GM18520 (cell line): Measurements from ENCODE around the gene RNF14.

Experiments used
- ATAC-seq: cut with Tn5 transposase; IDR thresholded peaks from one replicate; pipeline ENCODE4 v1.9.1; 2021; ENCODE audit not compliant: unreplicated experiment

Gene RNF14

DNA sequence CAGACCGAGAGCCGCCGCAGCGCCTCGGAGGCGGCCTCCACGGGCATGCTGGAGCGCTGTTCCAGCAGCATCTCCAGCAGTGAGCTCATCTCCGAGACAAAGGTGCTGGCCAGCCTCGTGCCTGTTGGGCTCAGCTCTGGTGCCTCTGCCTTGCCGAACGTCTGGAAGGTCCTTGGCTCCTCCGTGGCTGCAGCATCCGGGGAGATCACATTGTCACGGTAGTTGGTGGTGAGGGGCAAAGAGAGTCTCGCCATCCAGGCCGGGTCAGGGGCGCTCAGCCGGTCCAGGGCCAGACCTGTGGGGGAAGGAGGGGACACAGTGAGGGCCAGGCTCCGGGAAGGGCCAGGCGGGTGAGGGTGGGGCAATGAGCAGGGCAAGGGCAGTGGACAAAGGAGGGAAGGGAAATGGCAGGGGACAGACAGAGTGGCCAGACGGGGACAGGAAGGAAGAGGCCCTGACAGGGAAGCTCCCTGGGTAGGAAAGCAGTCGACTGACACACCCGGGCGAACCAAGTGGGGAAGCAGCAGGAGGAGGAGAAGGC is 23.3 kb upstream of the RNF14 start:
- ATAC-seq = no peak

DNA sequence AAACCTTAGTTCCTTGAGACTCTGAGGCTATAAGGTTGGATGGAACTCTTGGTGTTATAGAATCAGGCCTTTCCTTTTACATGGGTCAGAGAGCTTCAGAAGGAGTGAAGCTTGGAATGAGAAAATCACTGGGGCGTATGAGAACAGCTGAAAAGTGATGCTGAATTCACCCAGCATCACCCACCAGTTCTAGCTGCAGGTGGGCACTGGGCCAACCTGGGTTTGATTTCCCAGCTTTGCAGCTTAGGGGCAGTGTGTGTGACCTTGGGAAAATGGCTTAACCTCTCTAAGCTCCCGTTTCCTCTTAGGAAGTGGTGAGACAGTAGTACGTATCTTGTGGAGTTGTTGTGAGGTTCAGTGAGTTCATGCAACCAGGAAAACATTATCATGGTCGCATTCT is 21.6 kb upstream of the RNF14 start:
- no peak for ATAC-seq

GRCh38 chr5:141948812-141949211 is 20.1 kb upstream of the RNF14 start:
- no peak for ATAC-seq

DNA sequence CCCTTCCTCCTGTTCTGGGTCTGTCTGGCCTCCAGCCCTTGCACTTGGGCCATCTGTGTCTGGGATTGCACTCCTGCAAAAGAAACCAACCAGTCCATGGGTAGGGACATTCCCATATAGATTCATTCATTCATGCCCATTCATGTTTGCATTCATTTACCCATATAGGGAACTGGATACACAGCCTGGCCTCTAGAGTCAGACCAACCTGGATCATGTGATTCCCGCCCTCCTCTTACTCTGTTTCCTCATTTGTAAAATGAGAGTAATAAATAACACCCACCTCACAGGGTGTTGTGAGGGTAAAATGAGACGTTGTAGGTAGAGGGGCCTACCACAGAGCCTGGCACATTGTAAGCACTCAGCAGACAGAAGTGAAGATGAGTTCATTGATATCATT is 19.4 kb upstream of the RNF14 start:
- ATAC-seq = no peak

DNA sequence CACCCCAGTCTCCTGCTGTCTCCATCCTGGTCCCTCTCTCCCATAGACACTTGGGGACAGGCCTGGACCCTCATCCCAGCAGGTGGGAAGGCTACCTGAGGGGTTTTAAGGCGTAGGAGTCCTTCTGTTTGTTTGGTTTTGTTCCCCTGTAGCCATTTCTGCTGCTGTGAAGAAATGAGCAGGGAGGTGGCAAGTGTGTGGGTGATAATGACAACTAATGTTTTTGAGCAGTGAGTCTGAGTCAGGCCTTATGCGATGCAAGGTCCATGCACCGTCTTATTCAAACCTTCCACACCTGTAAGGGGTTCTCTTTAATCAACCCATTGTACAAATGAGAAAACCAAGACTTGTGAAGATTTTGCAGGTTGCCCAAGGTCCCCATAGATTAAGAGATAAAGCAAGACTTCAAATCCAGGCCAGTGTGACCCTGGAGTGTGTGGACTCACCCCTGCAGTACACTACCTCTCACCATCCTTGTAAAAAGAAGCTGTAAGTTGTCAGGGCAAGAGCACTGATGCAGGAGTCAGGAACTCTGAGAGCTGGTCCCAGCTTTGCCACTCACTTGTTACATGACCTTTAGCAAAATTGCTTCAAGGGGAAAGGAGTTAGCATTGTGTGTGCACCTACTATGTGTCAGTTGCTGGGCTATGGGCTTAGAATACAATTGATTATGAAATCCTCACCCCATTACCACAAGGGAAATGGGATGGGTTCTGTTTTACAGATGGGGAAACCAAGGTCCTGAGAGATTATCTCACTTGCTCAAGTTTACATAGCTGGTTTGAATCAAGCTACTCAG is 18.5 kb upstream of the RNF14 start:
- ATAC-seq = no peak

GRCh38 chr5:141951332-141951781 is 17.5 kb upstream of the RNF14 start:
- ATAC-seq = no peak

DNA sequence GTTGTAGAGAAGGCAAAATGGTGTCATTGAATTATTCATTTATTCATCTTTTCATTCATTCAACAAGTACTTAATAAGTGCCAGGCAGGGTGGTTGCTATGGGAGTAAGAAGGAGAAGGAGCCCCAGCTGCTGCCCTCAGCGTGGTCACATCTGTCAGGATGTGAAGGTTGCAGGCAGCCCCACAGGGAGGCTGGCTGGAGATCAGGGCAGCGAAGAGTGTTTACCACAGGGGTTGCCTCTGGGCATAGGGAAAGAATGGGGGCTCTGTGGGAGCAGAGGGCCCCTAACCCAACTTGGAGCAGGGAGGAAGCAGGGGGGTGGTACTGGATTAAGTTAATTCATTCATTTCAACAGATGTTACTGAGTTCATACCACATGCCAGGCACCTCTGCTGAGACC is 16.9 kb upstream of the RNF14 start:
- ATAC-seq = no peak

DNA sequence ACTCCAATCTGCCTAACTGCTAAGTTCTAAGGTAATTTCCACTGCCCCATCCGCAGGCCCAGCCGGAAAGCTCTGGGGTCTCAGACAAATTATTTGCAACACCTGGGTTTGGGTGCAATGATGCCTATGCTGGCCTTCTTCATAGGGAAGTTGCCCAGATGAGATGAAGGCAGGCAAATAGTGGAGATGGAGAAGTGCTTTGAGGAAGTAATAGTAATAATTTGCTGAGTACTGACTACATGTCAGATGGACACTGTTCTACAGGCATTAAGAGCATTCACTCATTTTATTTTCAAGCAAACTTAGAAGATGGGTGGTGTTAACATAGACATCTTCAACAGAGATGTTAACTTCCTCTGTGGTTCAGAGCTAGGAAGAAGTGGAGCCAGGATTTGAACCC is 14.7 kb upstream of the RNF14 start:
- no peak for ATAC-seq

DNA sequence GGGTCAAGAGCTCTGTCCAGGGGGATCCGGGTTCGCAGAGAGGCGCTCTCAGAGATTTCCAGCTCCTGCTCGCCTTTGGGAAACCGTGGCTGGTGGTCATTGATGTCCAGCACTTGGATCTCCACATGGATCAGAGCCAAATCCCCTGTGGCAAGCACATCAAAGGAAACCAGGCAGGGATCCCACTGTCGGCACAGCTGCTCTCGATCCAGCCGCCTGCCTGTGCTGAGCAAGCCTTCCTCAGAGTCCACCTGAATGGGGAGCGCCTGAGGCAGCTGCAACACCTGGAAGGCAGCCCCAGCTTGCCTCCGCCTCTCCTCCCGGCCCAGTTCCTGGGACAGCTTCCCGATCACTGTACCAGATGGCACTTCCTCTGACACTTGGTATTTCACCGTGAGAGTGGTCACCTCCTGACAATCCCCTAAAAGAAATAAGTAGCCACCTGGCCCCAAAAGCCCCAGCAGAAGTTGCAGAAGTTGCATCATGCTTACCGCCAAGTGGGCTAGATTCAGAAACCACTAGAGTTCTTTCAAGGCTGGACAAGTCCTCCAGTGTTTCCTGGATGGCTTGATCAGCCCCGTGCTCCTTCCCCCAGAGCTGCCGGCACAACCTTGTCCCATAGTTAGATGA is 11.4 kb upstream of the RNF14 start:
- no peak for ATAC-seq

- ATAC-seq = no peak
Observed at GRCh38 chr5:141958113-141958512, 10.8 kb upstream of the RNF14 start, which contains the start of gene PCDH12. PCDH12 (minus strand) TSS chr5:141958202; CDS start chr5:141957851, 351 bp downstream.

- ATAC-seq = no peak
Observed at GRCh38 chr5:141958546-141959172, 10.2 kb upstream of the RNF14 start.

DNA sequence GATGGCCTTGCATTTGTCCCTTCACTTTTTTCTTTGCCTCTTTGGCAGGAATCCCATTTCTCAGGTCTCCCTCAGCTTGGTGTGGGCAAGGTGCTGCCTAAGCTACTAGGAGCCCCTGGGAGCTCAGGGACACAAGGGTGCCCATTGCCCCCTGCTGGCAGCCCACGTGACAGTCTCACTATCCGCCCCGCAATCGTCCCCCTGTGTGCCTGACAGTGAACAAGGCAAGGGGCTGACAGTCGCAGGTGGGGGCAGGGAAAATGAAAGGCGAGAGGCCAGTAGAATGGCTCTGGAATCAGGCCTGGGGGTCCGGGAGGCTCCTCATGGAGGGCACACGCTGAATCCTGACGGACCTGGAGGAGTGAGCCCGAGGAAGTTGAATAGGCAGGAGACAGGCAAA is 8.9 kb upstream of the RNF14 start:
- no peak for ATAC-seq

DNA sequence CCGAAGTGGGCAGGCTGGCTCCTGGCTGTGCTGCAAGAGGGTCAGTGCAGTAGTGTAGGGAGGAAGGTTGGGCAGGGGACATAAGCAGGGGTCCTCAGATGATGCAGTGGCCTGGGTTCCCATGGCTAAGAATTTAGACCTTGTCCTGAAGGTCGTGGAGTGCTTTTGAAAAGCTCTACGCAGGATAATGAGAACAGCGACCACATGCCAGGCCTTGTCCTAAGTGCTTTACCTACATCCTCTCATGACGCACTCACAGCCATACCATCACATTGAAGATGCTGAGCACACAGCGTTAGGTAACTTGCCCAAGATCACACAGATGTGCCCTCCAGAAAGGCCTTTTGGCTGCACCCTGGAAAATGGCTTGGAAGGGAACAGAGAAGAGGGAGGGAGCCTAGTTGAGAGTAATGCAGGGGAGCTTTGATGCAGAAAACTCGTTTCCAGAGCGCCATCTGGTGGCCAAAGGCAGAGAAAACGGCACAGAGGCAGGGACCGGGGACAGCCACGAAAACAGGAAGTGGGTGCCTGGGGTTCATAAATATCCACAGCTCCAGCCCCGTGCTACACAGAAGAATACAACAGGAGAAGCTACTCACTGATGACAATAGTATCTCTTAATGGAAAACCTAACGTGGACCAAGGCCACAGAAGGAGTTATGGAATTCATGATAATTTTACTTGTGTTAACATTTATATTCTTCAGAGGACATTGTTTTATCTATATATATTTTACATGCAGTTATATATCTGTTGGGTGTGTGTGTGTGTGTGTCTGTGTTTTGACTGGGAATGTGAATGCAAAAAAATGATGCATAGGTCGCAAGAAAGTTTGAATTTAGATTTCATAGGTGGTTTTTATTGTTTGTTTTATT is 8.2 kb upstream of the RNF14 start:
- ATAC-seq = peak; percentile 91

GRCh38 chr5:141961466-141961865 is 7.4 kb upstream of the RNF14 start:
- ATAC-seq = no peak

- no peak for ATAC-seq
Observed at GRCh38 chr5:141963701-141964100, 5.2 kb upstream of the RNF14 start.

- no peak for ATAC-seq
Observed at GRCh38 chr5:141965071-141965470, 3.8 kb upstream of the RNF14 start.

DNA sequence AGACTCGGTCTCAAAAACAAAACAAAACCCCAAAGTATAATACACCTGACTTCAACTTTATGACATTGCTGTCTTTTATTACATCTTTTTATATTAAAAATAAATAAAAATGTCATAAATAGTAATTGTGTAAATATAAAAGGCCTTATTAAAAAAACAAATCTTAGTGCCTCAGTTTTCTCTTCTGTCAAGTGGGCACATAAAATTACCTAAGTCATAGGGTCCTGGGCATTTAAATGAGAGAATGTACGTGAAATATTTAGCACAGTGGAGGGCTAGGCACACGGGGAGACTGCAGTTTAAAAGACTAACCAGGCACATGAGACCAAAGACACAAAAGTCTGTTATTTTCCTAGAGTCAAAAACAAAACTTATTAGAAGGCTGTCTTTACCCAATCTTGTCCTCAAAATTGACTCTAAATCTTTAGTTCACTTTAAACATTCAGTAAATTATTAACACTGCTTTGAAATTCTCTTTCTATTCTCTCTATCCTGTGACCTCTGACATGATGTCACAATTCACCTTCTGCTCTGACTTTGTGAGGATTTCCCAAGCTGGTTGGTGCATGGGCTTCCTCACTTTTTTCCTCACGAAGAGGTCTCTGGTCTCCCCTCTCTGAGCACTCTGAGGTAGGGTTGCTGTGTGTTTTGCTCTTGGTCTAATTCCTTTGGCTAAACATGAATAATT is 2.5 kb upstream of the RNF14 start:
- no peak for ATAC-seq

GRCh38 chr5:141966963-141967333 is 2.0 kb upstream of the RNF14 start:
- ATAC-seq = no peak

- ATAC-seq = peak; percentile 60
Observed at GRCh38 chr5:141969783-141970771, 1.2 kb downstream of the RNF14 start.
